ENCODE data around the gene TPBGL.

The TPBGL gene

DNA sequence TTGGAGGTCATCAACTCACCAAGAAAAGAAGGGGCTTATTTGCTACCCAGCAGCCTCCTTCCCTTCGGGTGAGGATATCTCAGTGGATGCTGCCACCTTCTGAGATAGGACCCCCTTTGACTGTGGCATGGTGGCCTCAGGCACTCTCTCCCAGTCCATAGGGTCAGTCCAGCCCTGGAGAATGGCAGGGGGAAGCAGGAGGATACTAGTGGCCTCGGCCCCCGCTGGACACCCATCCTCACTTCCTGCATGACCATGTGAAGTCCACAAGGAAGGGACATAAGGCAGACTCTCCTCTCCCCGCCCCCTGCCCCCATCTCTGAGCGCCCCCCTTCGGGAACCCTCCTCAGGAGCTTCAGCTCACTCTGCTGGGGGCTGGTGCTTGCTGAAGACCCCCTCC, 24.4 kb downstream of the TPBGL start:
- TF ChIP-seq, protein P1, sequence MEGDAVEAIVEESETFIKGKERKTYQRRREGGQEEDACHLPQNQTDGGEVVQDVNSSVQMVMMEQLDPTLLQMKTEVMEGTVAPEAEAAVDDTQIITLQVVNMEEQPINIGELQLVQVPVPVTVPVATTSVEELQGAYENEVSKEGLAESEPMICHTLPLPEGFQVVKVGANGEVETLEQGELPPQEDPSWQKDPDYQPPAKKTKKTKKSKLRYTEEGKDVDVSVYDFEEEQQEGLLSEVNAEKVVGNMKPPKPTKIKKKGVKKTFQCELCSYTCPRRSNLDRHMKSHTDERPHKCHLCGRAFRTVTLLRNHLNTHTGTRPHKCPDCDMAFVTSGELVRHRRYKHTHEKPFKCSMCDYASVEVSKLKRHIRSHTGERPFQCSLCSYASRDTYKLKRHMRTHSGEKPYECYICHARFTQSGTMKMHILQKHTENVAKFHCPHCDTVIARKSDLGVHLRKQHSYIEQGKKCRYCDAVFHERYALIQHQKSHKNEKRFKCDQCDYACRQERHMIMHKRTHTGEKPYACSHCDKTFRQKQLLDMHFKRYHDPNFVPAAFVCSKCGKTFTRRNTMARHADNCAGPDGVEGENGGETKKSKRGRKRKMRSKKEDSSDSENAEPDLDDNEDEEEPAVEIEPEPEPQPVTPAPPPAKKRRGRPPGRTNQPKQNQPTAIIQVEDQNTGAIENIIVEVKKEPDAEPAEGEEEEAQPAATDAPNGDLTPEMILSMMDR (IDR thresholded peaks at IDR 0.05; ENCODE audit: low read depth, low read length, missing control alignments): no peak
- no peak for DNase-seq (ENCODE audit: low read depth)
- no peak overlapping the region for H3K4me3 ChIP-seq (ENCODE audit: low read depth, low read length)

DNA sequence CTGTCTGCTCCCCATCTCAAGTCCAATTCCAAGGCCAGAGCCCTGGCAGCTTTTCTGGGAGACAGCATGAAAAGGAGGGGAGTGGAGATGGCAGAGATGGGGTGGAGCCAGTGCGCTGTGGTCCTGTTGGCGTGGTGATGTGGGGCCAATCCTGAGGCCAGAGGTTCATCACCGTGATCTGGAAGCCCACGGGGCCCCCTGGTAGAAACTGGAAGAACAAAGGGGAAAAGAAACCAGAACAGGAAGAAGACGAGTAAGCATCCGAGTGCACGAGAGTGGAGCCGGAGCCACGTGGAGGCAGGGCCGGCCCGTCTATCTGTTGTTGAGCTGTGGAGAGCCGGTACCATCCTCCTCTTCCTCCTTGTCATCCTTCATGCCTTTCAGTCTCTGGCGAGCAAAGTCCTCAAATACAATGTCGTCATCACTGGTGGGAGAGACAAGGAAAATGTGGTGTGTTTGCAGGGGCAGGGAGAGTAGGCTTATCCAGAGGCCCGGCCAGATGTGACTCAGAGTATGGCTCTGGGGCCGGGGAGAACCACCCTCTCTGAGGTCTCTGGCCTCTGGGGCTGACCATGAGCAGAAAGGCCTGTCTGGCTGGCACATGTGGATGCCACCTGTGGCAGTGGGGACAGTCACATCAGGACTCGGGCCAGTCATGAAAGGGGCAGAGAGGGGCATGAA, 25.4 kb downstream of the TPBGL start:
- H3K4me3 ChIP-seq (ENCODE audit: low read depth, low read length): no peak overlapping the region
- DNase-seq (ENCODE audit: low read depth): no peak
- TF ChIP-seq, protein P1 (IDR thresholded peaks at IDR 0.05; ENCODE audit: low read depth, low read length, missing control alignments): no peak

DNA sequence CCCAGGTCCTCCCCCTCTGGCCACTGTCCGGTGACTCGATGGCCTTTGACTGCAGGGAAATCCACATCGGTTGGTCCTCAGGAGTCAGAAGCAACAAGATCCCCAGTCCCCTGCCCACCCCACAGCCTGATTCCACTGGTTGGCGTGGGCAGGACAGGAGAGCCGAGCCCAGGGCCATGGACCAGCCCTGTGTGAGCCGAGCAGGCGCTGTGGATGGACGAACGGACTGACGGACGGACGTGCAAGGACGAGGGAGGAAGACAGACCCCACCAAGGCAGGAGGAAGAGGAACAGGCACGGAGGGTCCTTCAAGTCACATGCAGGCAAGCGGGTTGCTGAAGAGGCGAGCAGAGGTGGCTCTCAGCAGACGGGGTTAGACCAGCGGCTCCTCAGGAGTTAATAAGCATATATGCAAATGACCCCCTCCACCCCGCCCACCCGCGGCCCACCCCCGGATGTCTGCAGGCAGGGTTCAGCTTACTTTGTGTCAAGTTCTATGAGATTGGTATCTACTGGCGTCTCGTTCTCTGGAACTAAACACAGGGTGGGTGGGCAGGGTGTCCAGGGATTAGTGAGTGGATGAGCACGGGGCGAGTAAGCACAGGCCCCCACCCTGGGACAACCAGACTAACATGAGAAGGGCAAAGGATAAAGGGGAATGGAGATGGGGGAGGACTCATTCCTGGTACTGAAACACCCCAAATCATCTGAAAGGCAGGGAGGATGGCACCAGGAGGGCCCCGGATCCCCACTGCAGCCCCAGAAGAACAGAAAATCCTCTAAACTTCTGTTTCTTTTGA, 26.8 kb downstream of the TPBGL start:
- no peak for DNase-seq (ENCODE audit: low read depth)
- TF ChIP-seq, protein P1 (IDR thresholded peaks at IDR 0.05; ENCODE audit: low read depth, low read length, missing control alignments): no peak
- no peak overlapping the region for H3K4me3 ChIP-seq (ENCODE audit: low read depth, low read length)

DNA sequence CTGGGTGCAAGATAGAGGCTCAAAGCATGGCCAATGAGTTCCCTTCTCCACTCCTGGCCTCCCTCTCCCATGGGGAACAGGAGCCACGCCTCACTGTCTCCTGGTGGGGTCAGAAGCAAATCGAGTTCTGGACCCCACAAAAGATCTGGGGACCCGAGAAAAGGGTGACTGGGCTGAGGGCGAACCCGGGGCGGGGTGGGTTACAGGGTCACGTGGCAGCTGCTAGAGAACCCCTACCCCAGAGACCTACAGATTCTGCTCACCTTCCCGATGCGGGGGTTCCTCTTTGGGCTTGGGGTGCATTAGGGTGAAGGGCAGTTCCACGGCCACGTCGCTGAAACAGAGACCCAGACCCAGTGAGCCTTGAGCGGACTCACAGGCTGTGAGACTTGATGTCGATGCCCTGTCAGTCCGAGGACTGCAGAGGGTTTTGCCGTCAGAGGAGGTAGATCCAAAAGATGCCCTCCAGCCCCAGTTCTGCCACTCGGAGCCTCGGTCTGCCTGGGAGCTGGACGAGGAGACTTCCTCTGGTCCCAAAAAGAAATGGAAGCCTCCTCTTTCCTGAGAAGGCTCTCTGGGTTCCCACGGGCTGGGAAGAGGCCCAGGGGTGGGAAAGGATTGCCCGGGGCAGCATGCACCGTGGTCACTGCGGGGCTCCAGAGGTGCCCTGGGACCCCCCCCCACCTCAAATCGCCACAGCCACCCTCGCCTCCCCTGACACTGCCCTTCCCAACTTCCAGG, 28.2 kb downstream of the TPBGL start:
- TF ChIP-seq, protein P1 (IDR thresholded peaks at IDR 0.05; ENCODE audit: low read depth, low read length, missing control alignments): no peak
- H3K4me3 ChIP-seq (ENCODE audit: low read depth, low read length): no peak overlapping the region
- DNase-seq (ENCODE audit: low read depth): no peak

DNA sequence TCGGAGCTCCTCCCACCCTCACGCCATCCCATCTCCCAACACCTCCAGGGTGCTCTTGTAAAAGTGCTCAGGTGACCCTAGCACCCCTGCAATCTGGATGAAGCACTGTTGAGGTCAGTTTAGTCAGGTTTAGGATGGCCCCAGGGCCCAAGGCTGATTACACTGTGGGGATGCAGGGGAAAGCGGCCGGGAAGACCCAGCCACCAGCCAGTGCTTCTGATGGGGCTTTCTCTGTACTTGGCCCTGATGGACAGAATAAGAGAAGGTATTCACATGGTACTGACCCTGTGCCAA, 28.7 kb downstream of the TPBGL start:
- DNase-seq (ENCODE audit: low read depth): no peak
- H3K4me3 ChIP-seq (ENCODE audit: low read depth, low read length): no peak overlapping the region
- TF ChIP-seq, protein P1 (IDR thresholded peaks at IDR 0.05; ENCODE audit: low read depth, low read length, missing control alignments): no peak

DNA sequence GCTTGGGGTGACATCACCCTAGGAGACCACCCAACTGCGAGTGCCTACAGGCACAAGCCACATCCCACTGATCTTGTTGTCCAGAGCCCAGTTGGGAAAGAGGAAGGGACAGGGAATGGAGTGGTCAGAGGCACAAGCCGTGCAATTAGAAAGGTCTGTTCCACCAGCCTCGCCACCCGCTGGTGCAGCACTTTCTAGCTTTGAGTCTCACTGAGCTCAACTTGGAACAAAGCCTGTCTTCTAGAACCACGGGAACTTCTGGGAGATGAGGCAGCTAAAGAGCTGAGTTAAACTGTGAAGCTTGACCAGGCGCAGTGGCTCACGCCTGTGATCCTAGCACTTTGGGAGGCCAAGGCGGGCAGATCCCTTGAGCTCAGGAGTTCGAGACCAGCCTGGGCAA, 29.3 kb downstream of the TPBGL start:
- TF ChIP-seq, protein P1 (IDR thresholded peaks at IDR 0.05; ENCODE audit: low read depth, low read length, missing control alignments): no peak
- H3K4me3 ChIP-seq (ENCODE audit: low read depth, low read length): no peak overlapping the region
- DNase-seq (ENCODE audit: low read depth): no peak

All from GM12864 (cell line).